Neural cell (in vitro differentiated cells): ENCODE measurements around the gene CLEC2D. TPM values are rescaled to one million over a fixed set of nuclear protein-coding genes. Genes with fewer than 3 reads are reported as not detected.

Experiments used
- H2AFZ ChIP-seq: fragments of 200-600, 300-800 bp; sonication (generic), shearing (Covaris generic); 2 replicates; pipeline ENCODE4 v1.6.0; 2014; ENCODE audit warnings: low read depth, mild to moderate bottlenecking, antibody characterized with exemption, low read length, moderate library complexity
- H3F3A ChIP-seq: fragments of 200-600 bp; shearing (Covaris generic); 2 replicates; pipeline ENCODE4 v1.6.1; 2016; ENCODE audit warnings: mild to moderate bottlenecking, moderate library complexity, mixed read lengths, antibody characterized with exemption, low read length; ENCODE audit not compliant: insufficient read depth, poor library complexity, severe bottlenecking
- H3K27ac ChIP-seq: fragments of 200-600, 300-800 bp; sonication (generic), shearing (Covaris generic); 2 replicates; pipeline ENCODE4 v1.5.1; 2014; ENCODE audit warnings: mild to moderate bottlenecking, low read length, moderate library complexity
- H3K27me3 ChIP-seq: fragments of 300-800, 200-600 bp; sonication (generic), shearing (Covaris generic); 2 replicates; pipeline ENCODE4 v1.6.0; 2014; ENCODE audit warnings: mild to moderate bottlenecking, low read depth, low read length, moderate library complexity; ENCODE audit not compliant: insufficient read depth
- H3K36me3 ChIP-seq: fragments of 300-800, 200-600 bp; sonication (generic), shearing (Covaris generic); 2 replicates; pipeline ENCODE4 v1.5.1; 2014; ENCODE audit warnings: mild to moderate bottlenecking, antibody characterized with exemption, low read length, moderate library complexity; ENCODE audit not compliant: insufficient read depth
- H3K4me2 ChIP-seq: fragments of 300-800, 200-600 bp; sonication (generic), shearing (Covaris generic); 2 replicates; pipeline ENCODE4 v1.6.0; 2014; ENCODE audit warnings: mild to moderate bottlenecking, low read length
- H3K4me3 ChIP-seq: fragments of 300-800, 200-600 bp; sonication (generic), shearing (Covaris generic); 2 replicates; pipeline ENCODE4 v1.5.1; 2014; ENCODE audit warnings: mild to moderate bottlenecking, low read length, moderate library complexity
- H3K79me2 ChIP-seq: fragments of 200-600 bp; shearing (Covaris generic); replicated peaks from 2 replicates; pipeline ENCODE4 v1.6.0; 2014; ENCODE audit warnings: mild to moderate bottlenecking, low read length, moderate library complexity; ENCODE audit not compliant: insufficient read depth
- H3K9ac ChIP-seq: fragments of 300-800, 200-600 bp; sonication (generic), shearing (Covaris generic); 2 replicates; pipeline ENCODE4 v1.6.1; 2016; ENCODE audit warnings: mild to moderate bottlenecking, low read length, mixed read lengths
- H3K9me2 ChIP-seq: fragments of 200-600 bp; shearing (Covaris generic); 2 replicates; pipeline ENCODE4 v1.6.1; 2016; ENCODE audit warnings: mild to moderate bottlenecking, low read length, mixed read lengths; ENCODE audit not compliant: insufficient read depth
- H3K9me3 ChIP-seq: fragments of 200-600, 300-800 bp; sonication (generic), shearing (Covaris generic); 2 replicates; pipeline ENCODE4 v1.6.1; 2016; ENCODE audit warnings: mild to moderate bottlenecking, mixed run types, low read length, moderate library complexity, mixed read lengths
- H4K20me1 ChIP-seq: fragments of 200-600 bp; shearing (Covaris generic); 2 replicates; pipeline ENCODE4 v1.6.1; 2016; ENCODE audit warnings: mild to moderate bottlenecking, mixed run types; ENCODE audit not compliant: insufficient read depth
- CTCF ChIP-seq: fragments of 450-650 bp; IDR thresholded peaks from 2 replicates; pipeline ENCODE4 v1.5.1; 2014; ENCODE audit warnings: antibody characterized with exemption, mild to moderate bottlenecking, moderate library complexity; ENCODE audit not compliant: poor library complexity, severe bottlenecking
- EZH2 ChIP-seq: fragments of 200-600, 300-800 bp; shearing (Covaris generic), sonication (generic); IDR thresholded peaks from 2 replicates; pipeline ENCODE4 v1.6.1; 2014; ENCODE audit warnings: antibody characterized with exemption, low read length, borderline replicate concordance, mild to moderate bottlenecking; ENCODE audit not compliant: insufficient read depth, poor library complexity, severe bottlenecking
- MXI1 ChIP-seq: fragments of 450-650 bp; conservative IDR thresholded peaks from 2 replicates; pipeline ENCODE4 v1.6.1; 2014; ENCODE audit warnings: antibody characterized with exemption, mild to moderate bottlenecking; ENCODE audit not compliant: poor library complexity, severe bottlenecking
- POLR2AphosphoS5 ChIP-seq: IDR thresholded peaks from 2 replicates; pipeline ENCODE4 v1.6.1; 2012
- REST ChIP-seq: IDR thresholded peaks from 2 replicates; pipeline ENCODE4 v1.6.1; 2012; ENCODE audit warnings: borderline replicate concordance
- SMC3 ChIP-seq: fragments of 450-650 bp; conservative IDR thresholded peaks from 2 replicates; pipeline ENCODE4 v1.6.1; 2014; ENCODE audit warnings: antibody characterized with exemption, mild to moderate bottlenecking, moderate library complexity; ENCODE audit not compliant: poor library complexity
- TAF1 ChIP-seq: IDR thresholded peaks from 2 replicates; pipeline ENCODE4 v1.6.1; 2012; ENCODE audit warnings: low read depth
- polyA plus RNA-seq: library from polyadenylated mRNA; depleted of rRNA; stranded (reverse); fragments of >200 nt; gene quantifications from 2 replicates; pipeline ENCODE4 v1.2.3, GENCODE V29; 2014
- small RNA-seq, 3 experiments: library from RNA; depleted of rRNA; stranded (forward); fragments of <200 nt; gene quantifications; one replicate each; pipeline ENCODE3, GENCODE V24; 2012

Gene CLEC2D
- polyA plus RNA-seq, 1 donor from 2014 or later = 2.6 TPM

GRCh38 chr12:9745199-9745598, 75.7 kb downstream of the CLEC2D start:
- no peaks in the 10 kb centered on the region for H3K36me3 ChIP-seq
- no peak overlapping the region for H3K4me2 ChIP-seq
- H4K20me1 ChIP-seq = no peaks in the 10 kb centered on the region
- no peak overlapping the region for H3K27ac ChIP-seq
- H3K9ac ChIP-seq = no peak overlapping the region
- H3K79me2 ChIP-seq = no peaks in the 10 kb centered on the region
- TF ChIP-seq EZH2 = no peak
- no peak for TF ChIP-seq CTCF
- TF ChIP-seq POLR2AphosphoS5 = no peak
- TF ChIP-seq SMC3 = no peak
- TF ChIP-seq MXI1 = no peak
- no peak for TF ChIP-seq TAF1
- TF ChIP-seq REST = no peak
- no peak overlapping the region for H3K4me3 ChIP-seq
- H3K27me3 ChIP-seq = no peaks in the 10 kb centered on the region
- H2AFZ ChIP-seq = no peak overlapping the region
- no peaks in the 10 kb centered on the region for H3K9me3 ChIP-seq
- no peaks in the 10 kb centered on the region for H3F3A ChIP-seq
- no peaks in the 10 kb centered on the region for H3K9me2 ChIP-seq

Small RNAs within 50 kb of the gene (small RNA-seq; reads per million reads assigned to genes)
- 0 reads per million in 3 experiments for gene AC010186.4
- 0 reads per million in 3 experiments for gene RNU6-700P

Other genes starting within 250 kb of the CLEC2D start
- gene KLRB1, start 61.8 kb upstream of the CLEC2D start, polyA plus RNA-seq = not detected in 2 replicates
- not detected in 2 replicates for gene CLECL1, start 63.4 kb downstream of the CLEC2D start, polyA plus RNA-seq
- 0.70 and 0.72 TPM in 2 replicates for gene CD69, start 91.2 kb downstream of the CLEC2D start, polyA plus RNA-seq
- gene KLRF1, start 157.8 kb downstream of the CLEC2D start, polyA plus RNA-seq = not detected in 2 replicates
- 0.17 TPM in 1 of 2 replicates, not detected in the other for gene CLEC2B, start 199.6 kb downstream of the CLEC2D start, polyA plus RNA-seq
- gene KLRF2, start 211.8 kb downstream of the CLEC2D start, polyA plus RNA-seq = not detected in 2 replicates